IMR-90 (cell line): ENCODE results near the gene PRKAR1B. TPM values are rescaled to one million over a fixed set of nuclear protein-coding genes. Genes with fewer than 3 reads are reported as not detected.

Source experiments
- ATAC-seq: fragments of 200-7000 bp; cut with Tn5 transposase; 2 replicates; pipeline ENCODE4 v1.9.1; 2020; ENCODE audit warnings: low read depth, mild to moderate bottlenecking, moderate library complexity
- BruUV-seq: library from RNA; stranded (reverse); fragments of 400-500 nt; replicated peaks from 2 replicates; lab custom pipeline; 2021; lab: Mats Ljungman, UMichigan
- CTCF ChIA-PET: fragments of 300-600 bp; formaldehyde crosslinking; extraction: SDS; loops from one replicate; lab custom pipeline; 2021; ENCODE audit warnings: antibody characterized with exemption; lab: Yijun Ruan, JAX
- POLR2A ChIA-PET: fragments of 300-600 bp; sonication (Branson Sonifier 250); formaldehyde crosslinking; loops from one replicate; lab custom pipeline; 2022; ENCODE audit warnings: antibody characterized with exemption; ENCODE audit not compliant: unreplicated experiment; lab: Charles Lee
- DNase-seq: peaks from one replicate; pipeline ENCODE4 v3.0.0; 2013
- H2AFZ ChIP-seq: replicated peaks from 2 replicates; pipeline ENCODE3; 2013; ENCODE audit warnings: low read length, mild to moderate bottlenecking; ENCODE audit not compliant: poor library complexity
- H2AK5ac ChIP-seq: 2 replicates; pipeline ENCODE4 v1.6.1; 2013; ENCODE audit warnings: low read depth, low read length, inconsistent platforms
- H2AK9ac ChIP-seq: replicated peaks from 2 replicates; pipeline ENCODE3; 2013; ENCODE audit warnings: mild to moderate bottlenecking, low read depth, low read length, moderate library complexity; ENCODE audit not compliant: poor library complexity
- H2BK120ac ChIP-seq: 2 replicates; pipeline ENCODE4 v1.6.1; 2013; ENCODE audit warnings: low read depth, low read length, inconsistent platforms
- H2BK15ac ChIP-seq: 3 replicates; pipeline ENCODE4 v1.6.1; 2013; ENCODE audit warnings: low read depth, low read length, inconsistent platforms
- H2BK20ac ChIP-seq: 2 replicates; pipeline ENCODE4 v1.6.1; 2013; ENCODE audit warnings: low read depth, mild to moderate bottlenecking, inconsistent platforms, low read length, moderate library complexity
- H2BK5ac ChIP-seq: 2 replicates; pipeline ENCODE4 v1.6.1; 2013; ENCODE audit warnings: mild to moderate bottlenecking, low read depth, low read length, inconsistent platforms; ENCODE audit not compliant: poor library complexity, severe bottlenecking
- H3K14ac ChIP-seq: replicated peaks from 2 replicates; pipeline ENCODE4 v1.6.1; 2013; ENCODE audit warnings: low read depth, low read length, inconsistent platforms
- H3K18ac ChIP-seq: 2 replicates; pipeline ENCODE4 v1.6.1; 2013; ENCODE audit warnings: low read depth, low read length, control low read depth
- H3K23ac ChIP-seq: 2 replicates; pipeline ENCODE4 v1.6.1; 2013; ENCODE audit warnings: low read depth, low read length, inconsistent platforms
- H3K27ac ChIP-seq: 2 replicates; pipeline ENCODE4 v1.5.1; 2013; ENCODE audit warnings: mild to moderate bottlenecking, control low read depth, low read length; ENCODE audit not compliant: insufficient read depth
- H3K27me3 ChIP-seq: 2 replicates; pipeline ENCODE4 v1.6.1; 2013; ENCODE audit warnings: low read length; ENCODE audit not compliant: control insufficient read depth, insufficient read depth
- H3K36me3 ChIP-seq: 2 replicates; pipeline ENCODE4 v1.6.1; 2013; ENCODE audit warnings: low read length, mixed read lengths; ENCODE audit not compliant: control insufficient read depth, insufficient read depth
- H3K4ac ChIP-seq: 2 replicates; pipeline ENCODE4 v1.6.1; 2013; ENCODE audit warnings: low read depth, low read length, inconsistent platforms
- H3K4me1 ChIP-seq: 2 replicates; pipeline ENCODE4 v1.6.1; 2013; ENCODE audit warnings: low read length, mixed read lengths; ENCODE audit not compliant: control insufficient read depth, insufficient read depth
- H3K4me2 ChIP-seq: 2 replicates; pipeline ENCODE4 v1.6.1; 2013; ENCODE audit warnings: low read depth, mild to moderate bottlenecking, control low read depth, low read length, moderate library complexity
- H3K4me3 ChIP-seq: 2 replicates; pipeline ENCODE4 v1.5.1; 2013; ENCODE audit warnings: low read depth, mild to moderate bottlenecking, control low read depth, low read length, moderate library complexity; ENCODE audit not compliant: insufficient read depth
- H3K56ac ChIP-seq: 2 replicates; pipeline ENCODE4 v1.6.1; 2013; ENCODE audit warnings: low read length, inconsistent platforms; ENCODE audit not compliant: insufficient read depth; ENCODE audit errors: extremely low read depth
- H3K79me1 ChIP-seq, 2 experiments: 2 replicates each; pipeline ENCODE4 v1.6.1; 2013; ENCODE audit warnings: low read length in 2 of 2, inconsistent platforms in 1 of 2, low read depth in 1 of 2
- H3K9ac ChIP-seq: 2 replicates; pipeline ENCODE4 v1.6.1; 2013; ENCODE audit warnings: low read depth, low read length, control low read depth
- H3K9me1 ChIP-seq: 2 replicates; pipeline ENCODE4 v1.6.1; 2013; ENCODE audit warnings: low read length, inconsistent platforms; ENCODE audit not compliant: insufficient read depth
- H3K9me3 ChIP-seq: 2 replicates; pipeline ENCODE4 v1.6.1; 2013; ENCODE audit warnings: low read length; ENCODE audit not compliant: control insufficient read depth, insufficient read depth
- H4K20me1 ChIP-seq: 2 replicates; pipeline ENCODE4 v1.6.1; 2013; ENCODE audit warnings: low read length, inconsistent platforms; ENCODE audit not compliant: insufficient read depth
- H4K5ac ChIP-seq: 2 replicates; pipeline ENCODE4 v1.6.1; 2013; ENCODE audit warnings: mild to moderate bottlenecking, low read depth, low read length, control low read depth
- H4K8ac ChIP-seq, 2 experiments: 2 replicates each; pipeline ENCODE4 v1.6.1; 2013; ENCODE audit warnings: low read depth in 2 of 2, low read length in 2 of 2, control low read depth in 1 of 2, inconsistent platforms in 1 of 2
- H4K91ac ChIP-seq: 2 replicates; pipeline ENCODE4 v1.6.1; 2013; ENCODE audit warnings: low read depth, low read length, inconsistent platforms; ENCODE audit not compliant: insufficient read depth
- BHLHE40 ChIP-seq: fragments of 150-350 bp; IDR thresholded peaks from 2 replicates; pipeline ENCODE4 v1.6.1; 2016; ENCODE audit warnings: mild to moderate bottlenecking, low read depth, low read length
- MAFK ChIP-seq: IDR thresholded peaks from 2 replicates; pipeline ENCODE4 v1.6.1; 2012; ENCODE audit warnings: low read depth, low read length, improper control_type of control experiment
- RAD21 ChIP-seq: IDR thresholded peaks from 2 replicates; pipeline ENCODE4 v1.6.1; 2012; ENCODE audit warnings: low read length, improper control_type of control experiment
- RCOR1 ChIP-seq: IDR thresholded peaks from 2 replicates; pipeline ENCODE4 v1.6.1; 2012; ENCODE audit warnings: mild to moderate bottlenecking, low read length, improper control_type of control experiment; ENCODE audit not compliant: insufficient replicate concordance
- SMC3 ChIP-seq: fragments of 150-350 bp; IDR thresholded peaks from 2 replicates; pipeline ENCODE4 v1.6.1; 2016; ENCODE audit warnings: low read depth, mild to moderate bottlenecking, antibody characterized with exemption, low read length, moderate library complexity
- WGBS, 2 experiments: methylation state at CpG; one replicate each; pipeline versions ENCODE4 v1.1.5 to v1.1.7; 2013; ENCODE audit warnings: missing lambda C conversion rate in 2 of 2; ENCODE audit not compliant: insufficient read length in 1 of 2; ENCODE audit errors: extremely low coverage in 2 of 2; 5-methylcytosine and 5-hydroxymethylcytosine counted together
- dilution Hi-C: fragments of 300-500 bp; cut with HindIII; formaldehyde crosslinking; loops from one replicate; pipeline ENCODE4 v1.14.3; 2018; ENCODE audit warnings: low sequenced_read_pairs; ENCODE audit not compliant: unreplicated experiment
- in situ Hi-C: fragments of 300-500 bp; cut with MboI; formaldehyde crosslinking; loops from 3 replicates; pipeline ENCODE4 v1.14.3; 2019; ENCODE audit warnings: low sequenced_read_pairs, inconsistent platforms, mixed read lengths
- intact Hi-C: fragments of 100-400 bp; cut with micrococcal nuclease; formaldehyde crosslinking; loops from 2 replicates; pipeline ENCODE4 v1.10.0; 2022
- polyA plus RNA-seq, 3 experiments: library from polyadenylated mRNA; depleted of rRNA; stranded (reverse); fragments of >200 nt; gene quantifications; 2 replicates each; pipeline ENCODE4 v1.2.3, GENCODE V29; 2012; ENCODE audit warnings: low replicate concordance in 1 of 3
- total RNA-seq: library from RNA; depleted of rRNA; stranded (reverse); fragments of >200 nt; gene quantifications from 2 replicates; pipeline ENCODE4 v1.2.3, GENCODE V29; 2012
- TF ChIP-seq, protein P1 (sequence below): conservative IDR thresholded peaks from 2 replicates; pipeline ENCODE4 v1.5.1; 2012; ENCODE audit warnings: mild to moderate bottlenecking, low read depth, low read length, improper control_type of control experiment

The PRKAR1B gene
- total and polyA plus RNA-seq, 2 of the 4 experiments (the other 2 are of a cell fraction) = 15.2 to 20.2 TPM

DNA sequence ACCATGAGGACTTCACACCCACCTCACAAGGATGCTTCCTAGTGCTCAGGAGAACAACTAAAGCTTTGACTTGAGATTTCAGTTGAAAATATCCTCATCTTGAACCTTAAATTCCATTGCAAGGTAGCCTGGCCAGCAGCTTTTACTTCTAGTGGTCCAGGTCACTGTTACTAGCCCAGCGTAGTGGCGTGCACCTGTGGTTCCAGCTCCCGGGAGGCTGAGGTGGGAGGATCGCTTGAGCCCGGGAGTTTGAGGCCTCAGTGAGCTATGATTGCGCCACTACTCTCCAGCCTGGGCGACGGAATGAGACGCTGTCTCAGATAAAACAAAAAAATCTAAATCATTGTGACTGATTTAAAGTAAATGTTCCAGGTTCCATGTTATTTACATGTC, 28.3 kb upstream of the PRKAR1B start:
- Histone ChIP-seq H4K91ac (no peak overlapping the region), H3K9me1 (no peaks in the 10 kb centered on the region), H3K23ac (no peak overlapping the region), H3K4me3 (no peak overlapping the region), H3K56ac (no peak overlapping the region), H2AFZ (no peak overlapping the region), H3K9ac (no peak overlapping the region), H3K4ac (no peak overlapping the region), H2BK5ac (no peak overlapping the region), H3K27me3 (no peaks in the 10 kb centered on the region), H4K20me1 (no peaks in the 10 kb centered on the region), H2BK15ac (no peak overlapping the region), H2AK5ac (no peak overlapping the region), H2BK120ac (no peak overlapping the region), H3K14ac (no peak overlapping the region), H4K8ac (no peak overlapping the region), H3K27ac (no peak overlapping the region), H3K79me1 (peaks cover 0 to 4% of the 10 kb centered on the region in 2 experiments; a peak in 1 of 4 replicates), H3K9me3 (no peaks in the 10 kb centered on the region), H2BK20ac (no peak overlapping the region), H3K4me2 (no peak overlapping the region), H4K5ac (no peak overlapping the region), H3K4me1 (no peaks in the 10 kb centered on the region), H3K18ac (no peak overlapping the region), H3K36me3 (peaks cover 39% of the 10 kb centered on the region), H2AK9ac (no peak overlapping the region)
- in situ Hi-C loops (no loop called here), dilution Hi-C loops (no loop called here), intact Hi-C loops (no loop called here)
- ChIA-PET POLR2A (no interaction called here), CTCF (no interaction called here)
- DNase-seq = no peak
- no TSS peak for BruUV-seq
- TF ChIP-seq SMC3 (no peak), BHLHE40 (no peak), MAFK (no peak), RAD21 (no peak), RCOR1 (no peak)
- TF ChIP-seq, protein P1, sequence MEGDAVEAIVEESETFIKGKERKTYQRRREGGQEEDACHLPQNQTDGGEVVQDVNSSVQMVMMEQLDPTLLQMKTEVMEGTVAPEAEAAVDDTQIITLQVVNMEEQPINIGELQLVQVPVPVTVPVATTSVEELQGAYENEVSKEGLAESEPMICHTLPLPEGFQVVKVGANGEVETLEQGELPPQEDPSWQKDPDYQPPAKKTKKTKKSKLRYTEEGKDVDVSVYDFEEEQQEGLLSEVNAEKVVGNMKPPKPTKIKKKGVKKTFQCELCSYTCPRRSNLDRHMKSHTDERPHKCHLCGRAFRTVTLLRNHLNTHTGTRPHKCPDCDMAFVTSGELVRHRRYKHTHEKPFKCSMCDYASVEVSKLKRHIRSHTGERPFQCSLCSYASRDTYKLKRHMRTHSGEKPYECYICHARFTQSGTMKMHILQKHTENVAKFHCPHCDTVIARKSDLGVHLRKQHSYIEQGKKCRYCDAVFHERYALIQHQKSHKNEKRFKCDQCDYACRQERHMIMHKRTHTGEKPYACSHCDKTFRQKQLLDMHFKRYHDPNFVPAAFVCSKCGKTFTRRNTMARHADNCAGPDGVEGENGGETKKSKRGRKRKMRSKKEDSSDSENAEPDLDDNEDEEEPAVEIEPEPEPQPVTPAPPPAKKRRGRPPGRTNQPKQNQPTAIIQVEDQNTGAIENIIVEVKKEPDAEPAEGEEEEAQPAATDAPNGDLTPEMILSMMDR = no peak
- no peak for ATAC-seq
- WGBS, 2 experiments = 100% methylated on average over 4 of the region's 9 CpGs; no CpG with 5 or more reads in 1 of the 2 experiments
